M059J (cell line): Measurements from ENCODE around the gene ICE1. TPM values are rescaled to one million over a fixed set of nuclear protein-coding genes. Genes with fewer than 3 reads are reported as not detected.
"Not testable (repeated sequence)": the region's sequence is repeated elsewhere in the genome, so short reads cannot be mapped to it uniquely, and the experiment has no call there.

Experiments
- DNase-seq: peaks from one replicate; pipeline ENCODE4 v3.0.0-alpha.2; 2012; ENCODE audit warnings: low read depth
- total RNA-seq: library from RNA; depleted of rRNA; stranded (reverse); fragments of >200 nt; shearing (Covaris generic); gene quantifications from 2 replicates; pipeline ENCODE4 v1.2.3, GENCODE V29; 2014

Gene ICE1
- total RNA-seq, 1 experiment from 2014 or later: 20.8 TPM

GRCh38 chr5:5398071-5398470 lies 24.4 kb upstream of the ICE1 start:
- peak; percentile 30 for DNase-seq

GRCh38 chr5:5401095-5401494 lies 21.4 kb upstream of the ICE1 start:
- DNase-seq: no peak

GRCh38 chr5:5403741-5404140 lies 18.7 kb upstream of the ICE1 start:
- DNase-seq: no peak

GRCh38 chr5:5404381-5404780 lies 18.1 kb upstream of the ICE1 start:
- DNase-seq: no peak

- DNase-seq: no peak
These were observed 17.0 kb upstream of the ICE1 start for GRCh38 chr5:5405441-5405840.

GRCh38 chr5:5407924-5408323 lies 14.6 kb upstream of the ICE1 start:
- DNase-seq: no peak

- peak; percentile 28 for DNase-seq
These were observed 13.2 kb upstream of the ICE1 start for GRCh38 chr5:5409151-5409810.

GRCh38 chr5:5413856-5414255 lies 8.6 kb upstream of the ICE1 start:
- DNase-seq: not testable (repeated sequence)

- no peak for DNase-seq
These were observed 7.5 kb upstream of the ICE1 start for GRCh38 chr5:5414999-5415398.

- no peak for DNase-seq
These were observed 5.7 kb upstream of the ICE1 start for GRCh38 chr5:5416733-5417132.

GRCh38 chr5:5418006-5418405 lies 4.5 kb upstream of the ICE1 start:
- DNase-seq: no peak

GRCh38 chr5:5418764-5419163 lies 3.7 kb upstream of the ICE1 start:
- no peak for DNase-seq

- DNase-seq: peak; percentile 69
These were observed 2.9 kb upstream of the ICE1 start for GRCh38 chr5:5419291-5420210.

GRCh38 chr5:5420251-5420650 lies 2.2 kb upstream of the ICE1 start:
- no peak for DNase-seq

GRCh38 chr5:5421149-5421960 lies 1.1 kb upstream of the ICE1 start:
- no peak for DNase-seq

GRCh38 chr5:5422819-5423515 lies 490 bp downstream of the ICE1 start:
- peak; percentile 16 for DNase-seq

GRCh38 chr5:5423586-5423985 lies 1.1 kb downstream of the ICE1 start:
- no peak for DNase-seq

GRCh38 chr5:5424736-5425135 lies 2.3 kb downstream of the ICE1 start:
- DNase-seq: peak; percentile 54

- DNase-seq: no peak
These were observed 7.7 kb downstream of the ICE1 start for GRCh38 chr5:5430136-5430535.

GRCh38 chr5:5432020-5432707 lies 9.7 kb downstream of the ICE1 start:
- peak; percentile 72 for DNase-seq

- DNase-seq: no peak
These were observed 13.8 kb downstream of the ICE1 start for GRCh38 chr5:5436203-5436760.
